GM23248 (cell line): ENCODE data around the gene PLA2R1. TPM values are rescaled to one million over a fixed set of nuclear protein-coding genes. Genes with fewer than 3 reads are reported as not detected.

Experiments used
- DNase-seq: peaks from one replicate; pipeline ENCODE4 v3.0.0-alpha.2; 2015
- H2AFZ ChIP-seq: fragments of 200-600 bp; sonication (generic); 2 replicates; pipeline ENCODE4 v1.6.1; 2016; ENCODE audit warnings: antibody characterized with exemption
- H3F3A ChIP-seq: fragments of 200-600 bp; sonication (generic); 2 replicates; pipeline ENCODE4 v1.6.1; 2016; ENCODE audit warnings: mild to moderate bottlenecking, antibody characterized with exemption, mixed run types; ENCODE audit not compliant: insufficient read depth
- H3K27ac ChIP-seq: fragments of 200-600 bp; sonication (generic); 2 replicates; pipeline ENCODE4 v1.5.1; 2016; ENCODE audit warnings: mild to moderate bottlenecking
- H3K27me3 ChIP-seq: fragments of 200-600 bp; sonication (generic); replicated peaks from 2 replicates; pipeline ENCODE4 v1.6.1; 2016; ENCODE audit warnings: mild to moderate bottlenecking; ENCODE audit not compliant: insufficient read depth
- H3K36me3 ChIP-seq: fragments of 200-600 bp; sonication (generic); 2 replicates; pipeline ENCODE4 v1.6.1; 2016; ENCODE audit warnings: low read depth, mild to moderate bottlenecking
- H3K4me1 ChIP-seq: fragments of 200-600 bp; sonication (generic); 2 replicates; pipeline ENCODE4 v1.6.1; 2016; ENCODE audit warnings: mild to moderate bottlenecking; ENCODE audit not compliant: insufficient read depth
- H3K4me2 ChIP-seq: fragments of 200-600 bp; sonication (generic); one replicate; pipeline ENCODE4 v1.6.1; 2016; ENCODE audit warnings: mild to moderate bottlenecking; ENCODE audit not compliant: unreplicated experiment
- H3K4me3 ChIP-seq: fragments of 200-600 bp; sonication (generic); 2 replicates; pipeline ENCODE4 v1.5.1; 2016; ENCODE audit warnings: mild to moderate bottlenecking
- H3K79me2 ChIP-seq: fragments of 200-600 bp; sonication (generic); 2 replicates; pipeline ENCODE4 v1.6.1; 2016; ENCODE audit warnings: mild to moderate bottlenecking; ENCODE audit not compliant: insufficient read depth
- H3K9ac ChIP-seq: fragments of 200-600 bp; sonication (generic); 2 replicates; pipeline ENCODE4 v1.6.1; 2016; ENCODE audit warnings: mild to moderate bottlenecking
- H3K9me2 ChIP-seq: fragments of 200-600 bp; sonication (generic); 2 replicates; pipeline ENCODE4 v1.6.1; 2016; ENCODE audit warnings: mixed run types, mild to moderate bottlenecking, moderate library complexity; ENCODE audit not compliant: insufficient read depth
- H3K9me3 ChIP-seq: fragments of 200-600 bp; sonication (generic); one replicate; pipeline ENCODE4 v1.6.1; 2017; ENCODE audit warnings: low read depth
- H4K20me1 ChIP-seq: fragments of 200-600 bp; sonication (generic); 2 replicates; pipeline ENCODE4 v1.6.0; 2016; ENCODE audit not compliant: insufficient read depth
- EZH2 ChIP-seq: fragments of 200-600 bp; sonication (generic); IDR thresholded peaks from 2 replicates; pipeline ENCODE4 v1.6.1; 2018; ENCODE audit warnings: antibody characterized with exemption, mild to moderate bottlenecking; ENCODE audit not compliant: insufficient read depth, poor library complexity, severe bottlenecking
- EZH2phosphoT487 ChIP-seq: fragments of 200-600 bp; sonication (generic); IDR thresholded peaks from 2 replicates; pipeline ENCODE4 v1.6.1; 2018; ENCODE audit warnings: antibody characterized with exemption, moderate library complexity, mild to moderate bottlenecking, low read depth; ENCODE audit not compliant: insufficient read depth
- WGBS, 2 experiments: methylation state at CpG; one replicate each; pipeline ENCODE4 v1.1.6; 2015 to 2017; ENCODE audit warnings: low lambda C conversion rate in 2 of 2, low coverage in 1 of 2; ENCODE audit errors: missing lambda C conversion rate in 2 of 2; 5-methylcytosine and 5-hydroxymethylcytosine counted together
- in situ Hi-C: fragments of 300-500 bp; cut with MboI; formaldehyde crosslinking; loops from 2 replicates; pipeline ENCODE4 v1.15.0; 2020
- polyA plus RNA-seq: library from polyadenylated mRNA; unstranded; fragments of >200 nt; fragmentation: Nextera tagmentation; extraction: Ambion mirVana; gene quantifications from 2 replicates; pipeline ENCODE4 v1.2.1, GENCODE V29; 2016
- total RNA-seq: library from RNA; depleted of rRNA; stranded (reverse); fragments of >200 nt; shearing (Covaris generic); gene quantifications from 2 replicates; pipeline ENCODE4 v1.2.3, GENCODE V29; 2014

The PLA2R1 gene
- total and polyA plus RNA-seq, 2 experiments from 2014 or later: 8.9 to 16.0 TPM

DNA sequence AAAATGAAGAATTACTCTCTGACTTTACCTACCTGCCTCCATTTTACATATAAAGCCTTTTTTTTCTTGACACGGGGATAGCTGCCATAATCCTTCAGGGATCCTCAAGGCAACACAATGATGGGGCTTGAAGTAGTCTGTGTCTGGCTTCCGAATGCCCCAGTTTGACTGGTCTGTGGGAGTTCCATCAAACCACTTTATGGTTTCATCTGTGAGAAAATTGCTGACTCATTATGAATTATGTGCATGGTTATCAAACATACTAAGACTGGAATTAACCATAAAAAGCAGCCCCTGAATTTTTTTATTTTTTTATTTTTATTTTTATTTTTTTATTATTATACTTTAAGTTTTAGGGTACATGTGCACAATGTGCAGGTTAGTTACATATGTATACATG, 117.5 kb downstream of the PLA2R1 start:
- no peak overlapping the region for H2AFZ ChIP-seq
- no peaks in the 10 kb centered on the region for H3K27me3 ChIP-seq
- H3K9me3 ChIP-seq: no peaks in the 10 kb centered on the region
- H3K36me3 ChIP-seq: no peaks in the 10 kb centered on the region
- 97 to 100% methylated on average over 2 of the region's 2 CpGs for WGBS, 2 experiments
- no peaks in the 10 kb centered on the region for H4K20me1 ChIP-seq
- no peak for TF ChIP-seq EZH2
- no peak for TF ChIP-seq EZH2phosphoT487
- H3K4me1 ChIP-seq: peaks cover 15% of the 10 kb centered on the region
- H3K4me3 ChIP-seq: no peak overlapping the region
- H3K9me2 ChIP-seq: no peaks in the 10 kb centered on the region
- H3K9ac ChIP-seq: no peak overlapping the region
- in situ Hi-C loops: no loop called here
- peaks cover 16% of the 10 kb centered on the region; the same call in 1 of the 2 replicates for H3F3A ChIP-seq
- H3K27ac ChIP-seq: no peak overlapping the region
- H3K4me2 ChIP-seq: no peak overlapping the region
- no peaks in the 10 kb centered on the region for H3K79me2 ChIP-seq
- no peak for DNase-seq

DNA sequence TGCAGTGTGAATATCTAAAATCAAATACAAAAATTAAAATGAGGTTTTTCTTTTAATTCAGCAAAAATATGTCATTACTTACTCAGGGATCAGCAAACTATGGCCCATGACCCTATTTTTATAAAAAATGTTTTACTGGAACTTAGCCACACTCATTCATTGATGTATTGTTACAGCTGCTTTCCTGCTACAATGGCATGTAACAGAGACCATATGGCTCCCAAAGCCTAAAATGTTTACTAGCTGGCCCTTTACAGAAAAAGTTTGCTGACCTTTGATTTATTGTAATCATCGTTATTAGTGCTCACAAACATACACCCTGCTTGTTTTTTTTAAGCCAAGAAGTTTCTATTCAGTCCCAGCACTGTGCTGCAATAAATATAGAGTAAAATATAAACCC, 120.3 kb downstream of the PLA2R1 start:
- Histone ChIP-seq H4K20me1 (no peaks in the 10 kb centered on the region), H3K27ac (no peak overlapping the region), H3K4me1 (peaks cover 15% of the 10 kb centered on the region), H3K9me3 (no peaks in the 10 kb centered on the region), H3K4me2 (no peak overlapping the region), H3K4me3 (no peak overlapping the region), H3K36me3 (no peaks in the 10 kb centered on the region), H3F3A (peaks cover 13% of the 10 kb centered on the region; the same call in 1 of the 2 replicates), H3K27me3 (no peaks in the 10 kb centered on the region), H3K79me2 (no peaks in the 10 kb centered on the region), H2AFZ (no peak overlapping the region), H3K9me2 (no peaks in the 10 kb centered on the region), H3K9ac (no peak overlapping the region)
- DNase-seq: no peak
- 86 to 89% methylated on average over 1 of the region's 1 CpG for WGBS, 2 experiments
- in situ Hi-C loops: no loop called here
- TF ChIP-seq EZH2: no peak
- TF ChIP-seq EZH2phosphoT487: no peak

DNA sequence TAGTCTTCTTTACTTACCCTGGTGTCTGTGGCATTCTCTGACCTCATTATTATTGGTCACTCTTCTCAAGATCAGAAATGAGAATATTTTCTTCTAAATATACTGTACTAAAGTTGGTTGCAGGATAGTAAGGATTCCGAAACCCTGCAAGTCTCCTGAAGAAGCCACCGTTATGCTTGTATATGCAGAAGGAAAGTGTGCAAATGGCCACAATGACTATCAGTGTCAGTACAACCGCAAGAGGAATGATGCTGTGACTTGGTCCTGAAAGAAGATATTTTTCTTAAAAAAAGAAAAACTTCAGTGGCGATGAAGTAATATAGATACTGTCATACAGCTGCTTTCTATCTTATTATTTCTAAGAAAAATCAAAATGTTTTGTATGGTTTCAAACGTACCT, 120.7 kb downstream of the PLA2R1 start:
- H3K9ac ChIP-seq: no peak overlapping the region
- H3K79me2 ChIP-seq: no peaks in the 10 kb centered on the region
- 78 to 83% methylated on average over 5 of the region's 5 CpGs for WGBS, 2 experiments
- no peak overlapping the region for H3K4me3 ChIP-seq
- no peaks in the 10 kb centered on the region for H4K20me1 ChIP-seq
- TF ChIP-seq EZH2 (no peak), EZH2phosphoT487 (no peak)
- in situ Hi-C loops: no loop called here
- DNase-seq: no peak
- H3K9me2 ChIP-seq: no peaks in the 10 kb centered on the region
- H3K4me2 ChIP-seq: no peak overlapping the region
- H3K27me3 ChIP-seq: no peaks in the 10 kb centered on the region
- peaks cover 11% of the 10 kb centered on the region for H3K4me1 ChIP-seq
- no peaks in the 10 kb centered on the region for H3K36me3 ChIP-seq
- H3F3A ChIP-seq: peaks cover 10% of the 10 kb centered on the region; the same call in 1 of the 2 replicates
- no peak overlapping the region for H3K27ac ChIP-seq
- H2AFZ ChIP-seq: no peak overlapping the region
- no peaks in the 10 kb centered on the region for H3K9me3 ChIP-seq

DNA sequence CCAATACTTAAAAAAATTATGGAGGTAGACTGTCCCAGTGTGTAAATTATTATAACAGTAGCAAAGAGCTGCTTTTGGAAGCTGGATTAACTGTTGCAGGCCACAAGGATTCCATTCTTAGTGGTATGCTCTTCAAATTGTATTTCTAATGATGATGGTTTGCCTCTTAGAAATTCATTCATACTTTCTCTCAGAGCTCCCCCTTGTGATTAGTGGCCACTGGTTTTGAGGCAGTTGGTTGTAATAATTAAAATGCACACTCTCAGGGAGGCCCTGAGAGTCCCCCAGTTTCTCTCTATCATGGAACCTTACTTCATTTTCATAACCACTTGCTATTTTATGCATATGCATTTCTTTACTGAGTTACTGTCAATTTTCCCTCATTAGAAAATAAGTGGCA, 122.5 kb downstream of the PLA2R1 start:
- DNase-seq: peak; percentile 24
- in situ Hi-C loops: no loop called here

DNA sequence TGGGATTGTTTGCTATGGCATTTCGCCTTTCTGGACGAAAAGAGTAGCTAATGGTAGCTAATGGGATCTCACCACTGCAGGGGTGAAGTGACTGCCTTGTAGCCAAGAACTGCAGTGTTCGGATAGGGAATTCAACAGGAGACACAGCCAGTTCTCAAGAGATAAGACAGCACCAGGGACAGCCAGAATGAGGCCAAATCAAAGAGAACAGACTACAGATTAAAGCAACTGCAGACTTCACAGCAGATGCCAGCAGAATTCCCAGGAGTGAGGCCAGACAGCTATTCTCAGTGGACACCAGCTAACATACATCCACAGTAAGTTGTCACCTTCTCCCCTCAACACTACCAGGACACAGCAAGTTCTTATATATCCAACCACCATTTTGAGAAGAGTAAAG, 124.0 kb downstream of the PLA2R1 start:
- no peaks in the 10 kb centered on the region for H4K20me1 ChIP-seq
- TF ChIP-seq EZH2phosphoT487: no peak
- TF ChIP-seq EZH2: no peak

More for the DNA sequence above, 122.5 kb downstream of the PLA2R1 start:
- Histone ChIP-seq H3K4me2 (no peak overlapping the region), H3K4me3 (no peak overlapping the region), H3K27ac (no peak overlapping the region), H3K9ac (no peak overlapping the region), H3K9me2 (no peaks in the 10 kb centered on the region), H3K27me3 (no peaks in the 10 kb centered on the region), H3K9me3 (no peaks in the 10 kb centered on the region), H4K20me1 (no peaks in the 10 kb centered on the region), H2AFZ (no peak overlapping the region), H3K79me2 (no peaks in the 10 kb centered on the region), H3K36me3 (no peaks in the 10 kb centered on the region), H3F3A (no peaks in the 10 kb centered on the region), H3K4me1 (no peaks in the 10 kb centered on the region)
- TF ChIP-seq EZH2phosphoT487 (no peak), EZH2 (no peak)

More for the DNA sequence above, 124.0 kb downstream of the PLA2R1 start:
- no peaks in the 10 kb centered on the region for H3K9me2 ChIP-seq
- H3K27me3 ChIP-seq: no peaks in the 10 kb centered on the region
- H3K4me1 ChIP-seq: no peaks in the 10 kb centered on the region
- 81 to 86% methylated on average over 3 of the region's 3 CpGs for WGBS, 2 experiments
- in situ Hi-C loops: no loop called here
- no peak overlapping the region for H3K9ac ChIP-seq
- no peaks in the 10 kb centered on the region for H3K79me2 ChIP-seq
- no peaks in the 10 kb centered on the region for H3K36me3 ChIP-seq
- no peaks in the 10 kb centered on the region for H3K9me3 ChIP-seq
- H3K27ac ChIP-seq: no peak overlapping the region
- H3K4me3 ChIP-seq: no peak overlapping the region
- no peak overlapping the region for H3K4me2 ChIP-seq
- H3F3A ChIP-seq: no peaks in the 10 kb centered on the region
- no peak overlapping the region for H2AFZ ChIP-seq
- no peak for DNase-seq
